ENCODE measurements around the gene NPM1.

The NPM1 gene

DNA sequence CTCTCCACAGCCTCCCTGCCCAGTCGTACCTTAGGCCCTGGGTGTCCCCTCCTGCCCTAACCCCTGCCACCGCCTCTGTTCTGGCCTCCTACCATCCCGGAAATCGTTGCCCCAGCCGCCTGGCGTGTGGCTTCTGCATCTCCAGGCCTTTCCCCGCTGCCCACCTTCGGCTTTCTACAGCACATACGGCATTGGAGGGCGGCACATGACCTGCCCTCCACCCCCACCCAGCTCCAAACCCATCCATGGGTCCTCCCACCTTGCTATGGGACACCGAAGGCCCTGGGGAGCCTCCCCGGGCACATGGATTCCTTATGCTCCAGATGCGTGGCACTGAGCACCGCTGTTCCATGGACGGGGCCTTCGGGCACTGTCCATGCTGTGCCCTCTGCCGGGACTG, 63.8 kb downstream of the NPM1 start:
- no peaks in the 10 kb centered on the region for H3K27me3 ChIP-seq (ENCODE audit: low read depth, low read length)
- no peaks in the 10 kb centered on the region for H3K79me2 ChIP-seq (ENCODE audit: low read length)
- no peak overlapping the region for H2AFZ ChIP-seq (ENCODE audit: low read depth, low read length)
- H3K9me3 ChIP-seq (ENCODE audit: insufficient read depth, low read length): no peaks in the 10 kb centered on the region
- H3K9ac ChIP-seq (ENCODE audit: low read length): no peak overlapping the region
- no peaks in the 10 kb centered on the region for H3K36me3 ChIP-seq (replicated peaks; ENCODE audit: low read depth, low read length)
- no peak overlapping the region for H3K27ac ChIP-seq (ENCODE audit: low read length)
- no peaks in the 10 kb centered on the region for H4K20me1 ChIP-seq (ENCODE audit: insufficient read depth, low read length)
- no peaks in the 10 kb centered on the region for H3K4me1 ChIP-seq (ENCODE audit: low read length)
- H3K4me3 ChIP-seq (ENCODE audit: low read length): no peak overlapping the region
- H3K4me2 ChIP-seq (ENCODE audit: low read length): no peak overlapping the region
- TF ChIP-seq, protein P1, sequence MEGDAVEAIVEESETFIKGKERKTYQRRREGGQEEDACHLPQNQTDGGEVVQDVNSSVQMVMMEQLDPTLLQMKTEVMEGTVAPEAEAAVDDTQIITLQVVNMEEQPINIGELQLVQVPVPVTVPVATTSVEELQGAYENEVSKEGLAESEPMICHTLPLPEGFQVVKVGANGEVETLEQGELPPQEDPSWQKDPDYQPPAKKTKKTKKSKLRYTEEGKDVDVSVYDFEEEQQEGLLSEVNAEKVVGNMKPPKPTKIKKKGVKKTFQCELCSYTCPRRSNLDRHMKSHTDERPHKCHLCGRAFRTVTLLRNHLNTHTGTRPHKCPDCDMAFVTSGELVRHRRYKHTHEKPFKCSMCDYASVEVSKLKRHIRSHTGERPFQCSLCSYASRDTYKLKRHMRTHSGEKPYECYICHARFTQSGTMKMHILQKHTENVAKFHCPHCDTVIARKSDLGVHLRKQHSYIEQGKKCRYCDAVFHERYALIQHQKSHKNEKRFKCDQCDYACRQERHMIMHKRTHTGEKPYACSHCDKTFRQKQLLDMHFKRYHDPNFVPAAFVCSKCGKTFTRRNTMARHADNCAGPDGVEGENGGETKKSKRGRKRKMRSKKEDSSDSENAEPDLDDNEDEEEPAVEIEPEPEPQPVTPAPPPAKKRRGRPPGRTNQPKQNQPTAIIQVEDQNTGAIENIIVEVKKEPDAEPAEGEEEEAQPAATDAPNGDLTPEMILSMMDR (IDR thresholded peaks at IDR 0.05; ENCODE audit: low read depth, low read length): no peak
- no peak for TF ChIP-seq EZH2phosphoT487 (IDR thresholded peaks at IDR 0.05; ENCODE audit: low read depth)

DNA sequence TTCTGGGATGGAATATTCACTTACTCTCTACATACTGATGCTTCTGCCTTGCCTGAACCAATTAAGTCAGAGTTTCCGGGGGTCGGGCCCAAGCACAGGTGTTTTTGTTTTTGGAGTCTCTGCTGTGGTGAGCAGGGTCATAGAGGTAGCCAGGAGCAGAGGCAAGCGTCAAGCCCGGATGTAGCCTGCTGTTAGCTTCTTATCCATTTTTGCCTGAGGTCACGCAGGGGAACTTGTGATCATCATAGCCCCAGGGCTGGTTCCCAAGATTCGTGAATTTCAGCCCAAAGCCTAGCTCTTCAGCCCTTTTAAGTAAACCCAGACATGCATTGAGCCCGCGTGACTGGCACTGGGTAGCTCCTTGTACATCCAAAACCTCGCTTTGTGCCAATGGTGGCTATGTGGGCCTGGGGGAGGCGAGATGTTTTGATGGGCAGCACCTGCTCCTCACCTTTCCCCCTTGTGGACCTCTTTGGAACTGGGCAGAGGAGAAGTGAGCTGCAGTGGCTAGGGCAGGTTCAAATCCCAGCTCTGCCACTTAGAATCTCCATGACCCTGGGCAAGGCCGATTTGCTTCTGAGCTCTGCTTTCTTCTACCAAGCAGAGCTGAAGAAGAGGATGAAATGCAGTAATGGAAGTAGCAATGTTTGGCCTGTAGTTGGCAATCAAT, 65.5 kb downstream of the NPM1 start:
- H3K27me3 ChIP-seq (ENCODE audit: low read depth, low read length): no peaks in the 10 kb centered on the region
- no peaks in the 10 kb centered on the region for H3K9me3 ChIP-seq (ENCODE audit: insufficient read depth, low read length)
- no peak overlapping the region for H2AFZ ChIP-seq (ENCODE audit: low read depth, low read length)
- H3K4me2 ChIP-seq (ENCODE audit: low read length): no peak overlapping the region
- H3K79me2 ChIP-seq (ENCODE audit: low read length): no peaks in the 10 kb centered on the region
- no peaks in the 10 kb centered on the region for H4K20me1 ChIP-seq (ENCODE audit: insufficient read depth, low read length)
- H3K4me3 ChIP-seq (ENCODE audit: low read length): no peak overlapping the region
- TF ChIP-seq, protein P1 (IDR thresholded peaks at IDR 0.05; ENCODE audit: low read depth, low read length): no peak
- TF ChIP-seq EZH2phosphoT487 (IDR thresholded peaks at IDR 0.05; ENCODE audit: low read depth): no peak
- H3K4me1 ChIP-seq (ENCODE audit: low read length): no peaks in the 10 kb centered on the region
- H3K9ac ChIP-seq (ENCODE audit: low read length): no peak overlapping the region
- H3K36me3 ChIP-seq (replicated peaks; ENCODE audit: low read depth, low read length): no peaks in the 10 kb centered on the region
- H3K27ac ChIP-seq (ENCODE audit: low read length): no peak overlapping the region

GRCh38 chr5:171453988-171454387, 66.3 kb downstream of the NPM1 start:
- peaks cover 4% of the 10 kb centered on the region; the same call in 1 of the 2 replicates for H3K27me3 ChIP-seq (ENCODE audit: low read depth, low read length)
- no peaks in the 10 kb centered on the region for H3K79me2 ChIP-seq (ENCODE audit: low read length)
- H3K27ac ChIP-seq (ENCODE audit: low read length): no peak overlapping the region
- no peaks in the 10 kb centered on the region for H3K4me1 ChIP-seq (ENCODE audit: low read length)
- H2AFZ ChIP-seq (ENCODE audit: low read depth, low read length): no peak overlapping the region
- TF ChIP-seq, protein P1 (IDR thresholded peaks at IDR 0.05; ENCODE audit: low read depth, low read length): no peak
- TF ChIP-seq EZH2phosphoT487 (IDR thresholded peaks at IDR 0.05; ENCODE audit: low read depth): no peak
- H3K9me3 ChIP-seq (ENCODE audit: insufficient read depth, low read length): no peaks in the 10 kb centered on the region
- H3K9ac ChIP-seq (ENCODE audit: low read length): no peak overlapping the region
- H3K4me3 ChIP-seq (ENCODE audit: low read length): no peak overlapping the region
- no peak overlapping the region for H3K4me2 ChIP-seq (ENCODE audit: low read length)
- no peaks in the 10 kb centered on the region for H4K20me1 ChIP-seq (ENCODE audit: insufficient read depth, low read length)
- no peaks in the 10 kb centered on the region for H3K36me3 ChIP-seq (replicated peaks; ENCODE audit: low read depth, low read length)

- Histone ChIP-seq H3K79me2 (ENCODE audit: low read length) (no peaks in the 10 kb centered on the region), H3K9me3 (ENCODE audit: insufficient read depth, low read length) (no peaks in the 10 kb centered on the region), H4K20me1 (ENCODE audit: insufficient read depth, low read length) (no peaks in the 10 kb centered on the region), H3K4me3 (ENCODE audit: low read length) (no peak overlapping the region), H3K4me2 (ENCODE audit: low read length) (no peak overlapping the region), H3K27ac (ENCODE audit: low read length) (no peak overlapping the region), H3K9ac (ENCODE audit: low read length) (no peak overlapping the region), H3K4me1 (ENCODE audit: low read length) (no peaks in the 10 kb centered on the region), H2AFZ (ENCODE audit: low read depth, low read length) (no peak overlapping the region), H3K27me3 (ENCODE audit: low read depth, low read length) (peaks cover 8% of the 10 kb centered on the region; the same call in 1 of the 2 replicates), H3K36me3 (replicated peaks; ENCODE audit: low read depth, low read length) (no peaks in the 10 kb centered on the region)
- TF ChIP-seq EZH2phosphoT487 (IDR thresholded peaks at IDR 0.05; ENCODE audit: low read depth): no peak
- TF ChIP-seq, protein P1 (IDR thresholded peaks at IDR 0.05; ENCODE audit: low read depth, low read length): no peak
These were observed 66.9 kb downstream of the NPM1 start for GRCh38 chr5:171454549-171454948.
